A549 (cell line): ENCODE measurements around the gene RASGRP1. TPM values are rescaled to one million over a fixed set of nuclear protein-coding genes. Genes with fewer than 3 reads are reported as not detected.

Source experiments
- ATAC-seq, 2 experiments: fragments of 200-7000 bp in 1 of 2; fragments of >200 bp in 1 of 2; cut with Nextera tagmentation in 1 of 2; cut with Tn5 transposase in 1 of 2; 3 replicates each; pipeline versions ENCODE4 v1.8.0 to v1.9.1; 2018 to 2020; ENCODE audit warnings: mild to moderate bottlenecking in 1 of 2, moderate library complexity in 1 of 2
- CTCF ChIA-PET: fragments of 300-600 bp; sonication (Branson Sonifier 250); formaldehyde crosslinking; extraction: SDS; loops from one replicate; lab custom pipeline; 2021; ENCODE audit warnings: antibody characterized with exemption, inconsistent platforms; lab: Yijun Ruan, JAX
- POLR2A ChIA-PET: fragments of 350-600 bp; formaldehyde crosslinking; extraction: SDS; loops from one replicate; lab custom pipeline; 2021; ENCODE audit warnings: antibody characterized with exemption, inconsistent platforms; lab: Yijun Ruan, JAX
- DNase-seq, 2 experiments: peaks; one replicate each; pipeline versions ENCODE4 v3.0.0 to v3.0.0-alpha.2; 2011 to 2016; ENCODE audit warnings: low read depth in 1 of 2, low spot score in 1 of 2
- FAIRE-seq: peaks from 2 replicates; lab custom pipeline; 2011; peaks lifted over from hg19 to GRCh38; lab: Jason Lieb, UNC
- H3K27ac ChIP-seq, 2 experiments: fragments of >200 bp; sonication (Bioruptor Twin); formaldehyde crosslinking; 3 replicates each; pipeline ENCODE4 v1.5.1; 2016 to 2017
- H3K4me1 ChIP-seq: fragments of >200 bp; sonication (Bioruptor Twin); formaldehyde crosslinking; 3 replicates; pipeline ENCODE4 v1.6.1; 2016
- H3K4me2 ChIP-seq: fragments of >200 bp; sonication (Bioruptor Twin); formaldehyde crosslinking; 3 replicates; pipeline ENCODE4 v1.6.1; 2016
- H3K4me3 ChIP-seq: fragments of >200 bp; sonication (Bioruptor Twin); formaldehyde crosslinking; 3 replicates; pipeline ENCODE4 v1.5.1; 2016
- H3K9me3 ChIP-seq: fragments of >200 bp; sonication (Bioruptor Twin); formaldehyde crosslinking; 3 replicates; pipeline ENCODE4 v1.6.1; 2016
- ATOH8 ChIP-seq: fragments of 250-450 bp; sonication (Bioruptor Pico); IDR thresholded peaks from 2 replicates; pipeline ENCODE4 v1.5.0; 2020; ENCODE audit warnings: low read depth, mild to moderate bottlenecking, moderate library complexity
- BCL3 ChIP-seq: fragments of >200 bp; sonication (Bioruptor Twin); formaldehyde crosslinking; IDR thresholded peaks from 3 replicates; pipeline ENCODE4 v1.6.1; 2016
- CHD2 ChIP-seq: fragments of 150-350 bp; IDR thresholded peaks from 2 replicates; pipeline ENCODE4 v1.6.1; 2014; ENCODE audit warnings: low read length; ENCODE audit not compliant: partially characterized antibody
- CHD4 ChIP-seq: fragments of 200-600 bp; sonication (generic); IDR thresholded peaks from 2 replicates; pipeline ENCODE4 v1.6.1; 2016; ENCODE audit warnings: antibody characterized with exemption, mild to moderate bottlenecking, borderline replicate concordance
- E2F6 ChIP-seq: IDR thresholded peaks from 2 replicates; pipeline ENCODE4 v1.6.1; 2012; ENCODE audit warnings: low read depth, borderline replicate concordance
- EHMT2 ChIP-seq: fragments of 200-600 bp; sonication (generic); IDR thresholded peaks from 2 replicates; pipeline ENCODE4 v1.6.1; 2016; ENCODE audit warnings: antibody characterized with exemption, low read depth, mild to moderate bottlenecking, moderate library complexity
- ESRRA ChIP-seq: fragments of 150-350 bp; IDR thresholded peaks from 2 replicates; pipeline ENCODE4 v1.6.1; 2014; ENCODE audit warnings: mild to moderate bottlenecking, low read length, borderline replicate concordance
- FOSB ChIP-seq: fragments of 250-450 bp; sonication (Bioruptor Pico); IDR thresholded peaks from 2 replicates; pipeline ENCODE4 v1.5.0; 2020; ENCODE audit warnings: mild to moderate bottlenecking, moderate library complexity
- FOXS1 ChIP-seq: fragments of 250-450 bp; sonication (Bioruptor Pico); IDR thresholded peaks from 2 replicates; pipeline ENCODE4 v1.5.0; 2020; ENCODE audit warnings: mild to moderate bottlenecking, moderate library complexity
- GATA3 ChIP-seq: IDR thresholded peaks from 2 replicates; pipeline ENCODE4 v1.6.1; 2012; ENCODE audit warnings: borderline replicate concordance
- HES2 ChIP-seq: fragments of >200 bp; sonication (Bioruptor Twin); formaldehyde crosslinking; IDR thresholded peaks from 2 replicates; pipeline ENCODE4 v1.6.1; 2016
- HMGXB4 ChIP-seq: fragments of 250-450 bp; sonication (Bioruptor Pico); IDR thresholded peaks from 2 replicates; pipeline ENCODE4 v1.5.0; 2021; ENCODE audit warnings: mild to moderate bottlenecking, moderate library complexity, borderline replicate concordance
- HOXA7 ChIP-seq: fragments of 250-450 bp; sonication (Bioruptor Pico); IDR thresholded peaks from 2 replicates; pipeline ENCODE4 v1.5.0; 2020; ENCODE audit warnings: mild to moderate bottlenecking, moderate library complexity
- HOXB5 ChIP-seq: fragments of 250-450 bp; sonication (Bioruptor Pico); IDR thresholded peaks from 2 replicates; pipeline ENCODE4 v1.5.0; 2020; ENCODE audit warnings: mild to moderate bottlenecking, moderate library complexity
- JUN ChIP-seq, 2 experiments: fragments of >200 bp; sonication (Bioruptor Twin); formaldehyde crosslinking; IDR thresholded peaks; 2 replicates in 1 of 2; 3 replicates in 1 of 2; pipeline ENCODE4 v1.6.1; 2016 to 2017
- MAFK ChIP-seq: fragments of 450-650 bp; IDR thresholded peaks from 2 replicates; pipeline ENCODE4 v1.6.1; 2014; ENCODE audit not compliant: partially characterized antibody
- MYC ChIP-seq: IDR thresholded peaks from 2 replicates; pipeline ENCODE4 v1.6.1; 2012; ENCODE audit warnings: mild to moderate bottlenecking, inconsistent platforms, low read length, improper control_type of control experiment, borderline replicate concordance
- NR3C1 ChIP-seq: fragments of >200 bp; sonication (Bioruptor Twin); formaldehyde crosslinking; IDR thresholded peaks from 3 replicates; pipeline ENCODE4 v1.6.1; 2017
- PBX3 ChIP-seq: IDR thresholded peaks from 2 replicates; pipeline ENCODE4 v1.6.1; 2012
- PHF8 ChIP-seq: fragments of 200-600 bp; sonication (generic); IDR thresholded peaks from 2 replicates; pipeline ENCODE4 v1.6.1; 2016; ENCODE audit warnings: low read depth, mild to moderate bottlenecking, antibody characterized with exemption, moderate library complexity, borderline replicate concordance
- POLR2A ChIP-seq: IDR thresholded peaks from 2 replicates; pipeline ENCODE4 v1.6.1; 2012; ENCODE audit warnings: mild to moderate bottlenecking, low read length
- RAD21 ChIP-seq, 2 experiments: fragments of >200 bp in 1 of 2; sonication (Bioruptor Twin) in 1 of 2; formaldehyde crosslinking in 1 of 2; IDR thresholded peaks in 1 of 2; conservative IDR thresholded peaks in 1 of 2; 2 replicates in 1 of 2; 3 replicates in 1 of 2; pipeline ENCODE4 v1.6.1; 2012 to 2018; ENCODE audit warnings: inconsistent platforms in 1 of 2
- RARB ChIP-seq: fragments of 250-450 bp; sonication (Bioruptor Pico); IDR thresholded peaks from 2 replicates; pipeline ENCODE4 v1.8.0; 2021; ENCODE audit warnings: mild to moderate bottlenecking, moderate library complexity
- RCOR1 ChIP-seq: fragments of 150-350 bp; IDR thresholded peaks from 2 replicates; pipeline ENCODE4 v1.6.1; 2014; ENCODE audit warnings: antibody characterized with exemption, low read length, low read depth
- SMC3 ChIP-seq: fragments of >200 bp; sonication (Bioruptor Twin); formaldehyde crosslinking; IDR thresholded peaks from 3 replicates; pipeline ENCODE4 v1.6.1; 2018; ENCODE audit warnings: inconsistent platforms
- TP53 ChIP-seq: fragments of 250-450 bp; sonication (Bioruptor Pico); IDR thresholded peaks from 2 replicates; pipeline ENCODE4 v1.5.0; 2021; ENCODE audit warnings: mild to moderate bottlenecking, moderate library complexity
- USF2 ChIP-seq: fragments of 450-650 bp; IDR thresholded peaks from 2 replicates; pipeline ENCODE4 v1.6.1; 2014; ENCODE audit warnings: antibody characterized with exemption
- ZC3H11A ChIP-seq: fragments of 450-650 bp; IDR thresholded peaks from 2 replicates; pipeline ENCODE4 v1.6.1; 2014; ENCODE audit warnings: antibody characterized with exemption, mild to moderate bottlenecking
- WGBS: methylation state at CpG from one replicate; pipeline ENCODE4 v1.1.6; 2017; ENCODE audit errors: missing lambda C conversion rate; 5-methylcytosine and 5-hydroxymethylcytosine counted together
- polyA plus RNA-seq, 4 experiments: library from polyadenylated mRNA; depleted of rRNA in 3 of 4; stranded (reverse); fragments of >200 nt; fragmentation: RNase III in 1 of 4; extraction: RNeasy Plus Mini Kit Qiagen cat#74134 plus additional on column Dnase treatment in 1 of 4; gene quantifications; 2 replicates in 3 of 4; 3 replicates in 1 of 4; pipeline ENCODE4 v1.2.3, GENCODE V29; 2011 to 2017

RASGRP1 gene
- polyA plus RNA-seq, 2 of the 4 experiments (the other 2 are of a cell fraction) = 0.70 to 1.2 TPM

GRCh38 chr15:38600236-38600635, 35.6 kb upstream of the RASGRP1 start:
- Histone ChIP-seq H3K4me3 (no peak overlapping the region), H3K9me3 (no peaks in the 10 kb centered on the region), H3K27ac (no peak overlapping the region), H3K4me1 (no peaks in the 10 kb centered on the region), H3K4me2 (no peak overlapping the region)
- ATAC-seq (no peak), FAIRE-seq (no peak), DNase-seq (no peak)
- POLR2A ChIA-PET = interaction anchor here (1.0 kb wide), 1 partner anchor 11 kb away, joined by 3 read pairs; no protein-coding TSS in a partner anchor
- WGBS = 61% methylated on average over 2 of the region's 2 CpGs
- CTCF ChIA-PET = interaction anchor here (1.2 to 2.8 kb wide), 2 partner anchors 36 to 83 kb away, joined by 5 to 8 read pairs; partner anchors contain the start of gene RASGRP1
- TF ChIP-seq FOXS1 (CRISPR knock-in tag) (no peak), PBX3 (no peak), ATOH8 (CRISPR knock-in tag) (no peak), ESRRA (no peak), SMC3 (no peak), JUN (IDR thresholded peaks at IDR 0.05) (no peak), MAFK (no peak), TP53 (no peak), GATA3 (no peak), RCOR1 (no peak), PHF8 (no peak), NR3C1 (no peak), USF2 (no peak), RARB (CRISPR knock-in tag) (no peak), HMGXB4 (CRISPR knock-in tag) (no peak), EHMT2 (no peak), RAD21 (conservative IDR thresholded peaks at IDR 0.05 in 1 of 2, IDR thresholded peaks at IDR 0.05 in 1 of 2) (no peak), HES2 (no peak), MYC (no peak)

- 50% methylated on average over 2 of the region's 2 CpGs for WGBS
- H3K4me3 ChIP-seq = no peak overlapping the region
- DNase-seq = no peak
- CTCF ChIA-PET = interaction anchor here (0.9 to 2.8 kb wide), 3 partner anchors 14 to 84 kb away, joined by 4 to 8 read pairs (median 4); partner anchors contain the start of gene RASGRP1
- H3K27ac ChIP-seq = no peak overlapping the region
- POLR2A ChIA-PET = no interaction called here
- no peak overlapping the region for H3K4me2 ChIP-seq
- H3K9me3 ChIP-seq = no peaks in the 10 kb centered on the region
- FAIRE-seq = no peak
- no peak for TF ChIP-seq ZC3H11A
- no peak for TF ChIP-seq HOXB5 (CRISPR knock-in tag)
- no peak for TF ChIP-seq EHMT2
- no peak for TF ChIP-seq HES2
- TF ChIP-seq BCL3 = no peak
- TF ChIP-seq FOSB (CRISPR knock-in tag) = no peak
- TF ChIP-seq CHD4 = no peak
- TF ChIP-seq USF2 = no peak
- no peak for TF ChIP-seq NR3C1
- no peak for TF ChIP-seq E2F6
- TF ChIP-seq RARB (CRISPR knock-in tag) = no peak
- TF ChIP-seq POLR2A = no peak
- TF ChIP-seq RAD21 (conservative IDR thresholded peaks at IDR 0.05 in 1 of 2, IDR thresholded peaks at IDR 0.05 in 1 of 2) = no peak
- TF ChIP-seq CHD2 = no peak
- no peak for TF ChIP-seq HOXA7 (CRISPR knock-in tag)
- TF ChIP-seq, all 56 proteins: peak for 0
- peaks cover 4% of the 10 kb centered on the region for H3K4me1 ChIP-seq
- ATAC-seq = no peak
Observed at GRCh38 chr15:38598749-38599148, 34.1 kb upstream of the RASGRP1 start.
